Measurements from ENCODE around the gene SYNJ1. TPM values are rescaled to one million over a fixed set of nuclear protein-coding genes. Genes with fewer than 3 reads are reported as not detected.

SYNJ1 gene
- total and polyA plus RNA-seq, 2 of the 13 experiments (the other 11 are each of a cell fraction or from before 2014, with no cell fraction given): 2.0 to 2.7 TPM

DNA sequence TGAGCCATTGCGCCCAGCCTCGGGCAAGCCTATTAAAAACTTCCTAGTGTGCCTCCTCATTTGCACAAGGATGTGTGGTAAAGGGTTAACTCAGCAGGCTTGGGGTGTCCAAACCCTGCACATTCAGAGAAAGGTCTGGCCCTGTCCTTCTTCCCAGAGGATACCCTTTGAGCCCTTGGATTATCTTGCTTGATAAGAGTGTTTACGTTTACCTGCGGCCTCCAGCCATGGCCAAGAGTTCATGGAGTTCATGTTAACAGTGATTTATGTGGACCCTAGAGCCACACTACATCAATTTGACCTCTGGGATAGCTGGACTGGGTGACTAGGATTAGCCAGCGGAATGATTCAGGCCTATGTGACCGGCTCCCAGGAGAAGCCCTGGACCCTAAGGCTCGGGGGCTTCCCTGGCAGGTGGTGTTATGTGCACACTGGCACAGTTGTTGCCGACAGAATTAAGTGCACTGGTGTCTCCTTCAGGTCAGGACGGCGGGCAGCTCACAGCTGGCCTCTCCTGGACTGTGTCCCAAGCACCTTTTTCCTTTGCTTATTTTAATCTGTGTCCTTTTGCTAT, 134.8 kb downstream of the SYNJ1 start (continued):
- TF ChIP-seq, protein P1, sequence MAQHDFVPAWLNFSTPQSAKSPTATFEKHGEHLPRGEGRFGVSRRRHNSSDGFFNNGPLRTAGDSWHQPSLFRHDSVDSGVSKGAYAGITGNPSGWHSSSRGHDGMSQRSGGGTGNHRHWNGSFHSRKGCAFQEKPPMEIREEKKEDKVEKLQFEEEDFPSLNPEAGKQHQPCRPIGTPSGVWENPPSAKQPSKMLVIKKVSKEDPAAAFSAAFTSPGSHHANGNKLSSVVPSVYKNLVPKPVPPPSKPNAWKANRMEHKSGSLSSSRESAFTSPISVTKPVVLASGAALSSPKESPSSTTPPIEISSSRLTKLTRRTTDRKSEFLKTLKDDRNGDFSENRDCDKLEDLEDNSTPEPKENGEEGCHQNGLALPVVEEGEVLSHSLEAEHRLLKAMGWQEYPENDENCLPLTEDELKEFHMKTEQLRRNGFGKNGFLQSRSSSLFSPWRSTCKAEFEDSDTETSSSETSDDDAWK (CRISPR knock-in tag; IDR thresholded peaks at IDR 0.05): no peak
- peak; percentile 49; the same call in 1 of the 2 replicates for TF ChIP-seq ZFP37 (CRISPR knock-in tag; IDR thresholded peaks at IDR 0.05; ENCODE audit: borderline replicate concordance)
- TF ChIP-seq KDM5B (CRISPR knock-in tag; IDR thresholded peaks at IDR 0.05; ENCODE audit: borderline replicate concordance): no peak; the same call in 1 of the 2 replicates
- TF ChIP-seq ZNF564 (CRISPR knock-in tag; IDR thresholded peaks at IDR 0.05): 0 out of 2 replicates have a peak, but pooled peaks have one; percentile 53
- no peak for TF ChIP-seq ZIK1 (CRISPR knock-in tag; IDR thresholded peaks at IDR 0.05; ENCODE audit: borderline replicate concordance, low read depth)
- TF ChIP-seq, protein P2, sequence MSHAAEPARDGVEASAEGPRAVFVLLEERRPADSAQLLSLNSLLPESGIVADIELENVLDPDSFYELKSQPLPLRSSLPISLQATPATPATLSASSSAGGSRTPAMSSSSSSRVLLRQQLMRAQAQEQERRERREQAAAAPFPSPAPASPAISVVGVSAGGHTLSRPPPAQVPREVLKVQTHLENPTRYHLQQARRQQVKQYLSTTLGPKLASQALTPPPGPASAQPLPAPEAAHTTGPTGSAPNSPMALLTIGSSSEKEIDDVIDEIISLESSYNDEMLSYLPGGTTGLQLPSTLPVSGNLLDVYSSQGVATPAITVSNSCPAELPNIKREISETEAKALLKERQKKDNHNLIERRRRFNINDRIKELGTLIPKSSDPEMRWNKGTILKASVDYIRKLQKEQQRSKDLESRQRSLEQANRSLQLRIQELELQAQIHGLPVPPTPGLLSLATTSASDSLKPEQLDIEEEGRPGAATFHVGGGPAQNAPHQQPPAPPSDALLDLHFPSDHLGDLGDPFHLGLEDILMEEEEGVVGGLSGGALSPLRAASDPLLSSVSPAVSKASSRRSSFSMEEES (CRISPR knock-in tag; IDR thresholded peaks at IDR 0.05): 0 out of 2 replicates have a peak, but pooled peaks have one; percentile 17
- TF ChIP-seq, protein P3, sequence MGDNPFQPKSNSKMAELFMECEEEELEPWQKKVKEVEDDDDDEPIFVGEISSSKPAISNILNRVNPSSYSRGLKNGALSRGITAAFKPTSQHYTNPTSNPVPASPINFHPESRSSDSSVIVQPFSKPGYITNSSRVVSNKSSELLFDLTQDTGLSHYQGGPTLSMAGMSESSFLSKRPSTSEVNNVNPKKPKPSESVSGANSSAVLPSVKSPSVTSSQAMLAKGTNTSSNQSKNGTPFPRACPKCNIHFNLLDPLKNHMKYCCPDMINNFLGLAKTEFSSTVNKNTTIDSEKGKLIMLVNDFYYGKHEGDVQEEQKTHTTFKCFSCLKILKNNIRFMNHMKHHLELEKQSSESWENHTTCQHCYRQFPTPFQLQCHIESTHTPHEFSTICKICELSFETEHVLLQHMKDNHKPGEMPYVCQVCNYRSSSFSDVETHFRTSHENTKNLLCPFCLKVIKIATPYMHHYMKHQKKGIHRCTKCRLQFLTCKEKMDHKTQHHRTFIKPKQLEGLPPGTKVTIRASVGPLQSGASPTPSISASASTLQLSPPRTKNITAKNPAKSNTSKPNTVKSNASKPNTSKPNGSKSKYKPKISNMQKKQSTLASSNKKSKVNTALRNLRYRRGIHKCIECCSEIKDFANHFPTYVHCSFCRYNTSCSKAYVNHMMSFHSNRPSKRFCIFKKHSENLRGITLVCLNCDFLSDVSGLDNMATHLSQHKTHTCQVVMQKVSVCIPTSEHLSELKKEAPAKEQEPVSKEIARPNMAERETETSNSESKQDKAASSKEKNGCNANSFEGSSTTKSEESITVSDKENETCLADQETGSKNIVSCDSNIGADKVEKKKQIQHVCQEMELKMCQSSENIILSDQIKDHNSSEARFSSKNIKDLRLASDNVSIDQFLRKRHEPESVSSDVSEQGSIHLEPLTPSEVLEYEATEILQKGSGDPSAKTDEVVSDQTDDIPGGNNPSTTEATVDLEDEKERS (CRISPR knock-in tag; IDR thresholded peaks at IDR 0.05): peak; percentile 71; the same call in 1 of the 2 replicates
- TF ChIP-seq SPEN (CRISPR knock-in tag; IDR thresholded peaks at IDR 0.05; ENCODE audit: low read depth): peak; percentile 92; the same call in 1 of the 2 replicates
- TF ChIP-seq, protein P4, sequence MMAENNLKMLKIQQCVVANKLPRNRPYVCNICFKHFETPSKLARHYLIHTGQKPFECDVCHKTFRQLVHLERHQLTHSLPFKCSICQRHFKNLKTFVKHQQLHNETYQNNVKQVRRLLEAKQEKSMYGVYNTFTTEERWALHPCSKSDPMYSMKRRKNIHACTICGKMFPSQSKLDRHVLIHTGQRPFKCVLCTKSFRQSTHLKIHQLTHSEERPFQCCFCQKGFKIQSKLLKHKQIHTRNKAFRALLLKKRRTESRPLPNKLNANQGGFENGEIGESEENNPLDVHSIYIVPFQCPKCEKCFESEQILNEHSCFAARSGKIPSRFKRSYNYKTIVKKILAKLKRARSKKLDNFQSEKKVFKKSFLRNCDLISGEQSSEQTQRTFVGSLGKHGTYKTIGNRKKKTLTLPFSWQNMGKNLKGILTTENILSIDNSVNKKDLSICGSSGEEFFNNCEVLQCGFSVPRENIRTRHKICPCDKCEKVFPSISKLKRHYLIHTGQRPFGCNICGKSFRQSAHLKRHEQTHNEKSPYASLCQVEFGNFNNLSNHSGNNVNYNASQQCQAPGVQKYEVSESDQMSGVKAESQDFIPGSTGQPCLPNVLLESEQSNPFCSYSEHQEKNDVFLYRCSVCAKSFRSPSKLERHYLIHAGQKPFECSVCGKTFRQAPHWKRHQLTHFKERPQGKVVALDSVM (CRISPR knock-in tag; IDR thresholded peaks at IDR 0.05): peak; percentile 54; the same call in 1 of the 2 replicates
- TF ChIP-seq, protein P5, sequence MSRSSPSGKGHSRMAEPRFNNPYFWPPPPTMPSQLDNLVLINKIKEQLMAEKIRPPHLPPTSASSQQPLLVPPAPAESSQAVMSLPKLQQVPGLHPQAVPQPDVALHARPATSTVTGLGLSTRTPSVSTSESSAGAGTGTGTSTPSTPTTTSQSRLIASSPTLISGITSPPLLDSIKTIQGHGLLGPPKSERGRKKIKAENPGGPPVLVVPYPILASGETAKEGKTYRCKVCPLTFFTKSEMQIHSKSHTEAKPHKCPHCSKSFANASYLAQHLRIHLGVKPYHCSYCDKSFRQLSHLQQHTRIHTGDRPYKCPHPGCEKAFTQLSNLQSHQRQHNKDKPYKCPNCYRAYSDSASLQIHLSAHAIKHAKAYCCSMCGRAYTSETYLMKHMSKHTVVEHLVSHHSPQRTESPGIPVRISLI (CRISPR knock-in tag; IDR thresholded peaks at IDR 0.05; ENCODE audit: borderline replicate concordance): no peak
- peak in 1 of 2 experiments; percentile 72; a peak in 1 of 4 replicates for TF ChIP-seq KLF16 (CRISPR knock-in tag; IDR thresholded peaks at IDR 0.05)
- no peak for TF ChIP-seq MAFK (conservative IDR thresholded peaks at IDR 0.05 in 1 of 2, IDR thresholded peaks at IDR 0.05 in 1 of 2; ENCODE audit: low read length in 2 of 2)
